ENCODE data around the gene RAB10. TPM values are rescaled to one million over a fixed set of nuclear protein-coding genes. Genes with fewer than 3 reads are reported as not detected.

Gene RAB10
- total and polyA plus RNA-seq, 9 of the 15 experiments (the other 6 are each of a cell fraction or from before 2014, with no cell fraction given), result 25.1 to 214 (median 157) TPM

Small RNA genes within 50 kb of the gene (small RNA-seq; reads per million reads assigned to genes)
- gene RNU6-942P (not detected), gene UQCRHP2 (not detected)

Other genes with a start within 250 kb of the RAB10 start
- 7.4 and 9.8 TPM in 2 replicates for gene ASXL2, start 155.6 kb upstream of the RAB10 start, total RNA-seq (2014; rRNA removed)
- 9.0 and 9.7 TPM in 2 replicates for gene ASXL2, start 155.6 kb upstream of the RAB10 start, total RNA-seq (2014; rRNA removed; fragmentation: Illumina TruSeq; extraction: Trizol)
- gene ASXL2, start 155.6 kb upstream of the RAB10 start, total RNA-seq (2015; rRNA removed; fragmentation: Illumina TruSeq; extraction: Trizol), result 8.6 and 9.1 TPM in 2 replicates
- gene ASXL2, start 155.6 kb upstream of the RAB10 start, total RNA-seq (2021), result 23.3 and 25.9 TPM in 2 replicates
- gene ASXL2, start 155.6 kb upstream of the RAB10 start, polyA plus RNA-seq (2011; rRNA removed), result 14.9 and 17.0 TPM in 2 replicates
- gene ASXL2, start 155.6 kb upstream of the RAB10 start, polyA plus RNA-seq (2014; fragmentation: Illumina TruSeq; extraction: Trizol), result 15.5 and 17.4 TPM in 2 replicates
- gene ASXL2, start 155.6 kb upstream of the RAB10 start, polyA plus RNA-seq (2014; fragmentation: Nextera tagmentation; extraction: Ambion mirVana), result 1 to 10 TPM; 2.2 to 2.5 TPM
- 8.8 and 9.5 TPM in 2 replicates for gene ASXL2, start 155.6 kb upstream of the RAB10 start, polyA plus RNA-seq (2014; rRNA removed)
- gene KIF3C, start 51.6 kb upstream of the RAB10 start, total RNA-seq (2014; rRNA removed), result 3.3 and 5.9 TPM in 2 replicates
- 1.9 and 2.1 TPM in 2 replicates for gene KIF3C, start 51.6 kb upstream of the RAB10 start, total RNA-seq (2014; rRNA removed; fragmentation: Illumina TruSeq; extraction: Trizol)
- 1.6 and 1.8 TPM in 2 replicates for gene KIF3C, start 51.6 kb upstream of the RAB10 start, total RNA-seq (2015; rRNA removed; fragmentation: Illumina TruSeq; extraction: Trizol)
- 6.1 and 6.7 TPM in 2 replicates for gene KIF3C, start 51.6 kb upstream of the RAB10 start, total RNA-seq (2021)
- gene KIF3C, start 51.6 kb upstream of the RAB10 start, polyA plus RNA-seq (2011; rRNA removed), result 3.1 and 3.3 TPM in 2 replicates
- gene KIF3C, start 51.6 kb upstream of the RAB10 start, polyA plus RNA-seq (2014; fragmentation: Illumina TruSeq; extraction: Trizol), result 4.0 and 5.0 TPM in 2 replicates
- gene KIF3C, start 51.6 kb upstream of the RAB10 start, polyA plus RNA-seq (2014; fragmentation: Nextera tagmentation; extraction: Ambion mirVana), result under 1 TPM; 0.69 to 0.88 TPM
- gene KIF3C, start 51.6 kb upstream of the RAB10 start, polyA plus RNA-seq (2014; rRNA removed), result 3.3 and 3.4 TPM in 2 replicates
- gene GAREM2, start 139.0 kb downstream of the RAB10 start, total RNA-seq (2014; rRNA removed), result 2.5 and 4.7 TPM in 2 replicates
- 1.3 and 1.7 TPM in 2 replicates for gene GAREM2, start 139.0 kb downstream of the RAB10 start, total RNA-seq (2014; rRNA removed; fragmentation: Illumina TruSeq; extraction: Trizol)
- 1.5 and 1.7 TPM in 2 replicates for gene GAREM2, start 139.0 kb downstream of the RAB10 start, total RNA-seq (2015; rRNA removed; fragmentation: Illumina TruSeq; extraction: Trizol)
- 11.5 and 12.4 TPM in 2 replicates for gene GAREM2, start 139.0 kb downstream of the RAB10 start, total RNA-seq (2021)
- 4.6 and 5.0 TPM in 2 replicates for gene GAREM2, start 139.0 kb downstream of the RAB10 start, polyA plus RNA-seq (2011; rRNA removed)
- gene GAREM2, start 139.0 kb downstream of the RAB10 start, polyA plus RNA-seq (2014; fragmentation: Illumina TruSeq; extraction: Trizol), result 5.4 and 6.9 TPM in 2 replicates
- 1 to 10 TPM; 1.7 to 2.2 TPM for gene GAREM2, start 139.0 kb downstream of the RAB10 start, polyA plus RNA-seq (2014; fragmentation: Nextera tagmentation; extraction: Ambion mirVana)
- 4.6 and 7.6 TPM in 2 replicates for gene GAREM2, start 139.0 kb downstream of the RAB10 start, polyA plus RNA-seq (2014; rRNA removed)
- gene HADHA, start 210.5 kb downstream of the RAB10 start, total RNA-seq (2014; rRNA removed), result 187 and 203 TPM in 2 replicates
- 207 and 219 TPM in 2 replicates for gene HADHA, start 210.5 kb downstream of the RAB10 start, total RNA-seq (2014; rRNA removed; fragmentation: Illumina TruSeq; extraction: Trizol)
- 195 and 202 TPM in 2 replicates for gene HADHA, start 210.5 kb downstream of the RAB10 start, total RNA-seq (2015; rRNA removed; fragmentation: Illumina TruSeq; extraction: Trizol)
- gene HADHA, start 210.5 kb downstream of the RAB10 start, total RNA-seq (2021), result 186 and 196 TPM in 2 replicates
- 183 and 214 TPM in 2 replicates for gene HADHA, start 210.5 kb downstream of the RAB10 start, polyA plus RNA-seq (2011; rRNA removed)
- gene HADHA, start 210.5 kb downstream of the RAB10 start, polyA plus RNA-seq (2014; fragmentation: Illumina TruSeq; extraction: Trizol), result 224 and 246 TPM in 2 replicates
- gene HADHA, start 210.5 kb downstream of the RAB10 start, polyA plus RNA-seq (2014; fragmentation: Nextera tagmentation; extraction: Ambion mirVana), result 100 to 1,000 TPM; 152 to 326 TPM
- gene HADHA, start 210.5 kb downstream of the RAB10 start, polyA plus RNA-seq (2014; rRNA removed), result 140 and 145 TPM in 2 replicates
- 67.3 and 71.4 TPM in 2 replicates for gene HADHB, start 210.9 kb downstream of the RAB10 start, total RNA-seq (2014; rRNA removed)
- 103 and 109 TPM in 2 replicates for gene HADHB, start 210.9 kb downstream of the RAB10 start, total RNA-seq (2014; rRNA removed; fragmentation: Illumina TruSeq; extraction: Trizol)
- gene HADHB, start 210.9 kb downstream of the RAB10 start, total RNA-seq (2015; rRNA removed; fragmentation: Illumina TruSeq; extraction: Trizol), result 86.8 and 93.1 TPM in 2 replicates
- 100 and 109 TPM in 2 replicates for gene HADHB, start 210.9 kb downstream of the RAB10 start, total RNA-seq (2021)
- gene HADHB, start 210.9 kb downstream of the RAB10 start, polyA plus RNA-seq (2011; rRNA removed), result 109 and 126 TPM in 2 replicates
- 77.3 and 92.0 TPM in 2 replicates for gene HADHB, start 210.9 kb downstream of the RAB10 start, polyA plus RNA-seq (2014; fragmentation: Illumina TruSeq; extraction: Trizol)
- 100 to 1,000 TPM; 198 to 199 TPM for gene HADHB, start 210.9 kb downstream of the RAB10 start, polyA plus RNA-seq (2014; fragmentation: Nextera tagmentation; extraction: Ambion mirVana)
- 84.6 and 94.9 TPM in 2 replicates for gene HADHB, start 210.9 kb downstream of the RAB10 start, polyA plus RNA-seq (2014; rRNA removed)